Neural crest cell (in vitro differentiated cells): ENCODE results near the gene ARMC9. TPM values are rescaled to one million over a fixed set of nuclear protein-coding genes. Genes with fewer than 3 reads are reported as not detected.

Experiments used
- DNase-seq: peaks from one replicate; pipeline ENCODE4 v3.0.0; 2021; ENCODE audit warnings: low read depth, mixed read lengths, low spot score
- H3K27ac Mint-ChIP-seq: one replicate; pipeline ENCODE4 v1.8.0; 2021; ENCODE audit warnings: mild to moderate bottlenecking, mixed read lengths; ENCODE audit not compliant: unreplicated experiment
- H3K27me3 Mint-ChIP-seq: 2 replicates; pipeline ENCODE4 v1.8.0; 2021; ENCODE audit warnings: low read depth, mild to moderate bottlenecking, mixed read lengths
- H3K36me3 Mint-ChIP-seq: 2 replicates; pipeline ENCODE4 v1.8.0; 2021; ENCODE audit warnings: low read depth, mild to moderate bottlenecking, mixed read lengths
- H3K4me1 Mint-ChIP-seq: 2 replicates; pipeline ENCODE4 v1.8.0; 2021; ENCODE audit warnings: mixed read lengths
- H3K4me3 Mint-ChIP-seq: one replicate; pipeline ENCODE4 v1.8.0; 2021; ENCODE audit warnings: mild to moderate bottlenecking, mixed read lengths
- H3K9me3 Mint-ChIP-seq: 2 replicates; pipeline ENCODE4 v1.8.0; 2021; ENCODE audit warnings: mixed read lengths
- total RNA-seq: library from RNA; stranded (reverse); gene quantifications from 2 replicates; pipeline ENCODE4 v1.2.1, GENCODE V29; 2021
- TF ChIP-seq, protein P1 (sequence below): fragments of 200-600 bp; sonication (generic); conservative IDR thresholded peaks from 2 replicates; pipeline ENCODE4 v1.5.0; 2021; ENCODE audit warnings: antibody characterized with exemption, mild to moderate bottlenecking

The ARMC9 gene
- total RNA-seq, 1 donor from 2014 or later: 35.0 TPM

DNA sequence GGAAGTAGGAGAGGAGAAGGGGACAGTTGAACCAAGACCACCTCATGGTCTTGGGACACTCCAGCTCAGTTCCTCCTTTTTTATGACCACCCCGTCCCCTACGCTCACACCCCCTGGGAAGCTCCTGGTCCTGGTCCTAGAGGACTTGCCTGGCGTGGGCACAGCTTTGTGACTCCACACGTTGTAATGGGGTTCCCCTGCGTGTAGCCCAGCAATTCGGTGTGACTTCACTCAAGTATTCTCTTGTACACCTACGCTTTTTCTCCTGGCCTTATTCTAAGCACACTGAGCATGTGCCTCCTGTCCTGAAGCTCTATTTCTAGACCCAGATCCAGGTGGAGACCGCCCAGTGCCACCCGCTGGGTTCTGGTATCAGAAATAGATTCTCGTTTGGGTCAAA is 161.0 kb downstream of the ARMC9 start:
- H3K27me3 Mint-ChIP-seq: no peaks in the 10 kb centered on the region
- H3K9me3 Mint-ChIP-seq: peaks cover 3% of the 10 kb centered on the region
- H3K4me1 Mint-ChIP-seq: peaks cover 25% of the 10 kb centered on the region
- TF ChIP-seq, protein P1, sequence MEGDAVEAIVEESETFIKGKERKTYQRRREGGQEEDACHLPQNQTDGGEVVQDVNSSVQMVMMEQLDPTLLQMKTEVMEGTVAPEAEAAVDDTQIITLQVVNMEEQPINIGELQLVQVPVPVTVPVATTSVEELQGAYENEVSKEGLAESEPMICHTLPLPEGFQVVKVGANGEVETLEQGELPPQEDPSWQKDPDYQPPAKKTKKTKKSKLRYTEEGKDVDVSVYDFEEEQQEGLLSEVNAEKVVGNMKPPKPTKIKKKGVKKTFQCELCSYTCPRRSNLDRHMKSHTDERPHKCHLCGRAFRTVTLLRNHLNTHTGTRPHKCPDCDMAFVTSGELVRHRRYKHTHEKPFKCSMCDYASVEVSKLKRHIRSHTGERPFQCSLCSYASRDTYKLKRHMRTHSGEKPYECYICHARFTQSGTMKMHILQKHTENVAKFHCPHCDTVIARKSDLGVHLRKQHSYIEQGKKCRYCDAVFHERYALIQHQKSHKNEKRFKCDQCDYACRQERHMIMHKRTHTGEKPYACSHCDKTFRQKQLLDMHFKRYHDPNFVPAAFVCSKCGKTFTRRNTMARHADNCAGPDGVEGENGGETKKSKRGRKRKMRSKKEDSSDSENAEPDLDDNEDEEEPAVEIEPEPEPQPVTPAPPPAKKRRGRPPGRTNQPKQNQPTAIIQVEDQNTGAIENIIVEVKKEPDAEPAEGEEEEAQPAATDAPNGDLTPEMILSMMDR: no peak
- no peak overlapping the region for H3K27ac Mint-ChIP-seq
- no peaks in the 10 kb centered on the region for H3K36me3 Mint-ChIP-seq
- H3K4me3 Mint-ChIP-seq: no peak overlapping the region
- no peak for DNase-seq

DNA sequence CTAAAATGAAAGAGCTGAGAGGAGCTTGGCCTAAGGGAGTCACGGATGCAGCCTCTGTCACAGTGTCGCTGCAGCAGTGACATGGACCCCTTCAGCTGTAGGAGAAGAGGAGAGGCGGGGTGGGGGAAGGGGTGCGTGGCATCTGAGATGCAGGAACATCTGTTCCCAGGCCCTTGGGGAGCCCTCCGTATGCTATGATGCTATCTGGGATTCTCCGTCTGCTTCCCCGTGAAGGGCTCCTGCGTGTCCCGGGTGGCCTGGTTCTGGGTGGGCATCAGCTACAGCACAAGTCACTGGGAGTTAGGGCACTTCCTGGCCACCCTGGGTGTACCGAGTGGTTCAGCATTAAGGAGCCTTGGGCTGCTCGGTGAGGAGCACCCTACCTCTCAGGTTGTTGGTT is 161.5 kb downstream of the ARMC9 start:
- Mint-ChIP-seq H3K27me3 (no peaks in the 10 kb centered on the region), H3K9me3 (peaks cover 3% of the 10 kb centered on the region), H3K4me3 (no peak overlapping the region), H3K27ac (peak overlapping the region; percentile 43), H3K36me3 (no peaks in the 10 kb centered on the region), H3K4me1 (peaks cover 27% of the 10 kb centered on the region)
- no peak for DNase-seq
- TF ChIP-seq, protein P1: no peak

DNA sequence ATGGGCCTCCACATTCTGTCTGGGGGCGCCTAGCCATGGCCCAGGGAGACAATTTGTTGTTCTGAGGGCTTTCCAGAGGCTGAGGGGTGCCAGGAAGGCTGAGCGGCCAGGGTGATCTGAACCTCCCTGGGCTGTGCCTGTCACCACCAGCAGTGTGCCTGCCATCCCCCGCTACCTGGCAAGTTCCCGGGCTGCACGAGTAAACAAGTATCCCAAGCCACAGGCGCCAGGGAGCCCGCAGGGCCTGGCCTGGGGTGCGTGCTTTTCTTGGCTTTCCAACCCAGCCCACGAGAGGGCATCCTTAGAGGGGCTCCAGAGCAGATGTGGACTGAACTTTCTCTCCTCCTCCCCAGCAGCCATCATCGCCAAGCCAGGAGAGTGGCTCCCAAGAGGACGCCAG is 162.0 kb downstream of the ARMC9 start:
- no peak overlapping the region for H3K4me3 Mint-ChIP-seq
- no peaks in the 10 kb centered on the region for H3K27me3 Mint-ChIP-seq
- H3K9me3 Mint-ChIP-seq: peaks cover under 1% of the 10 kb centered on the region
- H3K36me3 Mint-ChIP-seq: no peaks in the 10 kb centered on the region
- DNase-seq: no peak
- H3K4me1 Mint-ChIP-seq: peaks cover 30% of the 10 kb centered on the region
- H3K27ac Mint-ChIP-seq: peak overlapping the region; percentile 43
- TF ChIP-seq, protein P1: no peak

DNA sequence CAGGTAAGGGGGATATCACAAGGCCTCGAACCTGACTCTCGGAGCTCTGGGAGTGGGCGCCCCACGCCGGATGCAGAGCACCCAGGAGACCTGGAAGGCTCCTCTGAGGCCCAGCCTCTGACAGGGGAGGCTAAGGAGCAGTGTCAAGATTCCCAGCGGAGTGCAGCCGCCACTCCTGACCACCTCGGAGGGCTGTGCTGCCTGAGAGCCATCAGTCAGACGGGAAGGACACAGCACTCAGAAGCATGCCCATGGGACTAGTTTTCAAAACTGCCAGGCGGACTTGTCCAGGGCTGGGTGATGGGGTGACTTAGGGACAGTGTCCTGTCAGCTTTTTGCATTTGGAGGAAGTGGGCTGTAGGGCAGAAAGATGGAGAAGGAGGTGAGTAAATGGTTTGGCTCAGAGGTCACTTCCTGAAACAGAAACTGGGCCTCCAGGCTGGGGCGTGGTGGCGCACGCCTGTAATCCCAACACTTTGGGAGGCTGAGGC is 162.5 kb downstream of the ARMC9 start:
- peak overlapping the region; percentile 88 for H3K27ac Mint-ChIP-seq
- no peak for DNase-seq
- TF ChIP-seq, protein P1: no peak
- no peaks in the 10 kb centered on the region for H3K36me3 Mint-ChIP-seq
- H3K4me1 Mint-ChIP-seq: peaks cover 30% of the 10 kb centered on the region
- H3K9me3 Mint-ChIP-seq: no peaks in the 10 kb centered on the region
- H3K4me3 Mint-ChIP-seq: no peak overlapping the region
- H3K27me3 Mint-ChIP-seq: no peaks in the 10 kb centered on the region

DNA sequence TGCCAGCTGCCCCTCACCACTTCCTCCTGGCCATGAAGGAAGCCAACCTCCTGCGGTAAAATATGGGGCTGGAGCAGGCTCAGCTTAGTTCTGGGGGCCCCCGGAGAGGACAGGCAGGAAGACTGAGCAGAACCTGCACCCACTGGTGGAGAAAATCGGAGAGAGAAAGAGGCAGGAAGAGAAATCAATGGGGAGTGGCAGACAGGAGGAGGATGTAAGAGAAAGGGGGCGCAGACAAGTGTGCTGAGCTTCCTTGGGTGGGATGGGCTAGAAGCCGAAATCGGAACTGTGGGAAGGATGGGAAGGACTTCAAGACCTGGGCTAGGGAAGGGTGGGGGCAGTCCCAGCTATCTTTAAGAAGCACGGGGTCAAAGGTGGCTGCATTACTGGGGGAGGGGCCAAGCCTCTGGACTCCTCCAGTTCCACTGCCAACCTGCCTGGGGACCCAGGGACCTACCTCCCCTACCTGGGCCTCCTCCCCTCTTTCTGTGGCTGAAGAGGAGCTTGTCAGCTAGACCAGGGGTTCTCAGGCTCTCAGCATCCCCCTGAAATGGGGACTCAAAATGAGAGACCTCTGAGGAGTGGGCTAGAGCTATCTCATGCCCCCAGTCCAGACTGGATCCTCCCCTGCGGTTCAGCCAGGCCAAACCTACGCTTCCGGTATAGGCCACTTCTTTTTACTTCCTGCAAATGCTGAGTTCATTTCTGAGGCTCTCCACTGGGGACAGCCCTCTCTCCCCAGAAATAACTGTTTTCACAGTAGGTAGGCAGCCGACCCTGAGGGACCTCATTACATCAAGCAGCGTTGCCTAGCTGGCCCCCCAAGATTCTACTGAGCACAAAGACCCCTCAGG is 163.5 kb downstream of the ARMC9 start:
- no peaks in the 10 kb centered on the region for H3K36me3 Mint-ChIP-seq
- no peaks in the 10 kb centered on the region for H3K9me3 Mint-ChIP-seq
- TF ChIP-seq, protein P1: no peak
- H3K4me3 Mint-ChIP-seq: no peak overlapping the region
- peaks cover 29% of the 10 kb centered on the region for H3K4me1 Mint-ChIP-seq
- H3K27ac Mint-ChIP-seq: peak overlapping the region; percentile 57
- DNase-seq: no peak
- H3K27me3 Mint-ChIP-seq: no peaks in the 10 kb centered on the region
